Erythroblast (primary cell): ENCODE measurements around the gene CDC42BPA.

Experiments
- GATA1 ChIP-seq: IDR thresholded peaks from 2 replicates; pipeline ENCODE4 v1.6.1; 2011; ENCODE audit warnings: low read depth, mild to moderate bottlenecking, control low read depth, low read length, moderate library complexity
- POLR2A ChIP-seq: IDR thresholded peaks from 2 replicates; pipeline ENCODE4 v1.6.1; 2011; ENCODE audit warnings: mild to moderate bottlenecking, low read length

DNA sequence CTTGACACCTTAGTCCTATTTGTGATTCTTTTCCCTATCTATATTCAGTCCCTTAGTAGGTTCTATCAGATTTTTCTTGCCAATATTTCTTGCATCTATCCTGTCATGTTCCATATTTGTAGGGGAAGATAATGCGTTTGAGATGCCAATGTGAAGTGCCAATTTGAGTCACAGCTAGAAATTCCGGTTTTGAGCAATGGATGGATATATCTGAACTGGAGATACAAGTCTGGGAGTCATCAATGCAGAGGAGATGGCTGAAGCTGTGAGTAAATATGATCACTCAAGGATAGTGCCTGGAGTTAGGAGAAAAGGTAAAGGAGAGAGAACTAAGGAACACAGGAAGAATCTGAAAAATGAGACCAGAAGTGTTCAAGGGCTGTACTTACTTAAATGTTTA is 284.4 kb downstream of the CDC42BPA start:
- TF ChIP-seq POLR2A, result no peak
- TF ChIP-seq GATA1, result no peak
